GM19023 (cell line): ENCODE results near the gene MAP3K10.

Source experiments
- ATAC-seq: cut with Tn5 transposase; IDR thresholded peaks from one replicate; pipeline ENCODE4 v1.9.1; 2021; ENCODE audit warnings: mild to moderate bottlenecking, moderate library complexity; ENCODE audit not compliant: unreplicated experiment

MAP3K10 gene

GRCh38 chr19:40232949-40233810, 42.0 kb downstream of the MAP3K10 start:
- no peak for ATAC-seq

- no peak for ATAC-seq
Measured at GRCh38 chr19:40233811-40234389, 42.7 kb downstream of the MAP3K10 start.

GRCh38 chr19:40234429-40235237, 43.4 kb downstream of the MAP3K10 start:
- ATAC-seq = no peak

GRCh38 chr19:40235238-40236025, 44.2 kb downstream of the MAP3K10 start:
- no peak for ATAC-seq

GRCh38 chr19:40236026-40236355, 44.8 kb downstream of the MAP3K10 start:
- no peak for ATAC-seq

- ATAC-seq = no peak
Measured at GRCh38 chr19:40236366-40236765, 45.1 kb downstream of the MAP3K10 start.

- no peak for ATAC-seq
Measured at GRCh38 chr19:40237791-40238190, 46.6 kb downstream of the MAP3K10 start.

- ATAC-seq = no peak
Measured at GRCh38 chr19:40238775-40239174, 47.5 kb downstream of the MAP3K10 start.

GRCh38 chr19:40239415-40240226, 48.4 kb downstream of the MAP3K10 start:
- ATAC-seq = no peak

- no peak for ATAC-seq
Measured at GRCh38 chr19:40240332-40240731, 49.1 kb downstream of the MAP3K10 start.

- ATAC-seq = no peak
Measured at GRCh38 chr19:40241125-40241808, 50.0 kb downstream of the MAP3K10 start.

- no peak for ATAC-seq
Measured at GRCh38 chr19:40241809-40242384, 50.7 kb downstream of the MAP3K10 start.

- no peak for ATAC-seq
Measured at GRCh38 chr19:40242480-40242879, 51.3 kb downstream of the MAP3K10 start.

GRCh38 chr19:40243181-40243580, 52.0 kb downstream of the MAP3K10 start:
- ATAC-seq = no peak

- no peak for ATAC-seq
Measured at GRCh38 chr19:40244579-40245317, 53.5 kb downstream of the MAP3K10 start.

GRCh38 chr19:40245506-40246128, 54.4 kb downstream of the MAP3K10 start:
- ATAC-seq = no peak

GRCh38 chr19:40246292-40247073, 55.3 kb downstream of the MAP3K10 start:
- no peak for ATAC-seq
